CD8-positive, alpha-beta memory T cell (primary cell): Measurements from ENCODE around the gene BTBD2. TPM values are rescaled to one million over a fixed set of nuclear protein-coding genes. Genes with fewer than 3 reads are reported as not detected.
"Not testable (repeated sequence)": the region's sequence is repeated elsewhere in the genome, so short reads cannot be mapped to it uniquely, and the experiment has no call there.

Source experiments
- CTCF ChIA-PET: fragments of 350-600 bp; sonication (Branson Sonifier 250); formaldehyde crosslinking; loops from one replicate; lab custom pipeline; 2021; ENCODE audit warnings: antibody characterized with exemption; lab: Charles Lee
- POLR2A ChIA-PET: fragments of 350-600 bp; sonication (Branson Sonifier 250); formaldehyde crosslinking; loops from one replicate; lab custom pipeline; 2021; ENCODE audit warnings: antibody characterized with exemption; lab: Charles Lee
- DNase-seq, 5 donors: peaks; one replicate each; pipeline versions ENCODE4 v3.0.0 to v3.0.0-alpha.2; 2020 to 2022; ENCODE audit warnings: mixed read lengths in 1 of 5
- H3K27ac ChIP-seq: one replicate; pipeline ENCODE4 v1.7.0; 2013; ENCODE audit warnings: low read depth, mild to moderate bottlenecking, low read length, moderate library complexity
- H3K27me3 ChIP-seq: 2 replicates; pipeline ENCODE4 v1.7.0; 2013; ENCODE audit warnings: low read length, mild to moderate bottlenecking; ENCODE audit not compliant: insufficient read depth, poor library complexity, severe bottlenecking
- H3K36me3 ChIP-seq: 2 replicates; pipeline ENCODE4 v1.7.0; 2013; ENCODE audit warnings: mild to moderate bottlenecking, low read length, moderate library complexity; ENCODE audit not compliant: insufficient read depth
- H3K4me1 ChIP-seq: 2 replicates; pipeline ENCODE4 v1.7.0; 2013; ENCODE audit warnings: mild to moderate bottlenecking, low read length, moderate library complexity; ENCODE audit not compliant: insufficient read depth
- H3K4me3 ChIP-seq: 2 replicates; pipeline ENCODE4 v1.7.0; 2013; ENCODE audit warnings: mild to moderate bottlenecking, low read length
- H3K9me3 ChIP-seq: 2 replicates; pipeline ENCODE4 v1.7.0; 2013; ENCODE audit warnings: mild to moderate bottlenecking, low read length
- H3K27ac Mint-ChIP-seq, 8 donors: one replicate each; pipeline ENCODE4 v1.8.0; 2020 to 2021; ENCODE audit warnings: mixed read lengths in 8 of 8, mild to moderate bottlenecking in 6 of 8, inconsistent platforms in 3 of 8, moderate library complexity in 3 of 8
- H3K27me3 Mint-ChIP-seq, 2 donors: one replicate each; pipeline ENCODE4 v1.8.0; 2020 to 2021; ENCODE audit warnings: mixed read lengths in 2 of 2, mild to moderate bottlenecking in 1 of 2, moderate library complexity in 1 of 2
- H3K36me3 Mint-ChIP-seq, 3 donors: one replicate each; pipeline ENCODE4 v1.8.0; 2020 to 2021; ENCODE audit warnings: mixed read lengths in 3 of 3, inconsistent platforms in 1 of 3, mild to moderate bottlenecking in 1 of 3
- H3K4me1 Mint-ChIP-seq, 3 donors: one replicate each; pipeline ENCODE4 v1.8.0; 2020 to 2021; ENCODE audit warnings: mixed read lengths in 3 of 3, inconsistent platforms in 1 of 3, mild to moderate bottlenecking in 1 of 3
- H3K4me3 Mint-ChIP-seq, 7 donors: one replicate each; pipeline ENCODE4 v1.8.0; 2020 to 2021; ENCODE audit warnings: mixed read lengths in 7 of 7, mild to moderate bottlenecking in 6 of 7, moderate library complexity in 4 of 7, inconsistent platforms in 2 of 7
- H3K9me3 Mint-ChIP-seq, 5 donors: one replicate each; pipeline ENCODE4 v1.8.0; 2020 to 2022; ENCODE audit warnings: mixed read lengths in 5 of 5, mild to moderate bottlenecking in 3 of 5, moderate library complexity in 2 of 5, inconsistent platforms in 1 of 5
- polyA plus RNA-seq: library from polyadenylated mRNA; unstranded; fragments of 300-500 nt; fragmentation: Illumina TruSeq; gene quantifications from one replicate; pipeline ENCODE4 v1.2.3, GENCODE V29; 2021
- total RNA-seq, 2 experiments: library from RNA; stranded (reverse); gene quantifications; one replicate each; pipeline ENCODE4 v1.2.3, GENCODE V29; 2021

BTBD2 gene
- total and polyA plus RNA-seq, 3 experiments from 2014 or later: 5.3 to 22.5 (median 18.6) TPM

DNA sequence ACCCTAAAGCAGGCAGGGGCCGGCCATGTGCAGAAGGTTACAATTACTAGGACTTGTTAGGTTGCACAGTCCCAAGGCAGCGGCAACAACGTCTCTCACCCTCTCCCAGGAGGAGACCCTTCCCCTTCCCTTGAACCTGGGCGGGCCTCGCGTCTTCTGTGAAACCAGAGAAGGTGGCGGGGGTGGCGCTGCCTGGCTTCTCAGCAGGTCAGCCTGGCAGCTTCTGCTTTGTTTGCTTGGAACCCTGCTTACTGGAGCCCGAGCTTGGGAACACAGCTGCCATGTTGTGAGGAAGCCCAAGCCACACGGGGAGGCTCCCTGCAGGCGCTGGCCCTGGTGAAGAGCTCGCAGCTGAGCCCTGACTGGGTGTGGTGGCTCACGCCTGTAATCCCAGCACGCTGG is 20.1 kb upstream of the BTBD2 start:
- no peak for DNase-seq
- H3K27me3 ChIP-seq: no peaks in the 10 kb centered on the region
- H3K9me3 ChIP-seq: no peaks in the 10 kb centered on the region
- H3K27ac ChIP-seq: no peak overlapping the region
- H3K4me3 ChIP-seq: no peak overlapping the region
- Mint-ChIP-seq H3K36me3 (peaks cover 0 to 23% (median 0%) of the 10 kb centered on the region in 3 donors), H3K4me1 (peaks cover 18 to 24% (median 22%) of the 10 kb centered on the region in 3 donors), H3K27ac (peak overlapping the region in 2 of 8 donors; percentile 52 to 75), H3K27me3 (no peaks in the 10 kb centered on the region), H3K9me3 (peaks cover 0 to 2% (median 0%) of the 10 kb centered on the region in 5 donors), H3K4me3 (no peak overlapping the region)
- ChIA-PET CTCF (interaction anchor here (0.6 kb wide), 1 partner anchor 13 kb away, joined by 3 read pairs; no protein-coding TSS in a partner anchor), POLR2A (interaction anchor here (1.2 kb wide), 1 partner anchor 14 kb away, joined by 6 read pairs; no protein-coding TSS in a partner anchor)
- peaks cover 10% of the 10 kb centered on the region for H3K36me3 ChIP-seq
- H3K4me1 ChIP-seq: peaks cover 32% of the 10 kb centered on the region

DNA sequence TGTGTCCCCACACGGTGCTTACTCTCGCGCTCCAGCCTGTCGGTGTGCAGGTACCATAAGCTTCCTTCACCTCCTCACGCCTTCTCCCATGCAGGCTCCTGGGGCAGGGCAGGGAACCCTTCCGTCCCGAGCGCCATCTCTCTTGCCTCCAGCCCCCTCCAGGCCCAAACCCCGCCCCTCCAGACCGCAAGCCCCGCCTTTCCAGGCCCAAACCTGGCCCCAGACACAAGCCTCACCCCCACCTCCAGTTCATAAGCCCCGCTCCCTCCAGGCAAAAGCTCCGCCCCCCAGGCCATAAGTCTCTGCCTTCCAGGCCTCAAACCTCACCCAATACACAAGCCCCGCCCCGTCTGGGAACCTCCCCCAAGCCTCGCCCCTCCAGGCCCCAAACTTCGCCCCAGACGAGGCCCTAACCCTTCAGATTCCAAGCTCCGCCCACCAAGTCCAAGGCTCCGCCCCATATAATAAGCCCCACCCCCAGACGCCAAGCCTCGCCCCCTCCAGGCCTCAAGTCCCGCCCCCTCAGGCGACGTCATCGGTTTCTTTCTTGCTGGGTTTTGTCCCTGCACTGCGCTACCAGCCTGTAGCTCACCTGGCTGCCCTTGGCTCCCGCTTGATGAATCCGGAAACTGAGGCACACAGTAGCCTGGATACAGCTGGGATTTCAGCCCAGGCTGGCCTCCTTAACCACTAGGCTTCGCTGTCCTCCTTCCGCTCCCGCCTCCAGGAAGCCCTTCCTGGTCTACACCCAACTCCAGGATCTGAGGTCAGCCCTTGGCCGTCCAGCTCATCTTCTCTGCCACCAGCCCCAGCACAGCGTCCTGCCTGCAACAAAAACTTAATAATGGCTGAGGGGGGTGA is 19.4 kb upstream of the BTBD2 start:
- peaks cover 4% of the 10 kb centered on the region for H3K36me3 ChIP-seq
- H3K27me3 Mint-ChIP-seq: no peaks in the 10 kb centered on the region
- H3K9me3 Mint-ChIP-seq: peaks cover 0 to 2% (median 0%) of the 10 kb centered on the region in 5 donors
- peak overlapping the region in 2 of 7 donors; percentile 8 to 50 for H3K4me3 Mint-ChIP-seq
- peaks cover 0 to 19% (median 0%) of the 10 kb centered on the region in 3 donors for H3K36me3 Mint-ChIP-seq
- POLR2A ChIA-PET: interaction anchor here (1.2 kb wide), 1 partner anchor 15 kb away, joined by 6 read pairs; no protein-coding TSS in a partner anchor
- H3K27ac Mint-ChIP-seq: peak overlapping the region in 4 of 8 donors; percentile 52 to 79 (median 64)
- peaks cover 28% of the 10 kb centered on the region for H3K4me1 ChIP-seq
- H3K27me3 ChIP-seq: no peaks in the 10 kb centered on the region
- peak; percentile 42 to 72 (median 58) for DNase-seq
- no peaks in the 10 kb centered on the region for H3K9me3 ChIP-seq
- no peak overlapping the region for H3K27ac ChIP-seq
- CTCF ChIA-PET: interaction anchor here (0.6 to 0.7 kb wide), 2 partner anchors 10 to 13 kb away, joined by 3 read pairs; no protein-coding TSS in a partner anchor
- H3K4me1 Mint-ChIP-seq: peaks cover 18 to 24% (median 22%) of the 10 kb centered on the region in 3 donors
- no peak overlapping the region for H3K4me3 ChIP-seq

DNA sequence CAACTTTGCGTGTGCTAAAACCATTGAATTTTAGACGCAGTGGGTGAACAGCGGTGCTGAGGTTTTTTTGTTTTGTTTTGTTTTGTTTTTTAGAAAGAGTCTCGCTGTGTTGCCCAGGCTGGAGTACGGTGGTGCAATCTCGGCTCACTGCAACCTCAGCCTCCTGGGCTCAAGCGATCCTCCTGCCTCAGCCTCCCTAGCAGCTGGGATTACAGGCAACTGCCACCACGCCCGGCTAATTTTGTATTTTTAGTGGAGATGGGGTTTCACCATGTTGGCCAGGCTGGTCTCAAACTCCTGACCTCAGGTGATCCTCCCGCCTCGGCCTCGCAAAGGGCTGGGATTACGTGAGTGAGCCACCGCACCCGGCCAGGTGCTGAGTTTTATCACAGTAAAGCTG is 18.7 kb upstream of the BTBD2 start:
- not testable (repeated sequence) for H3K27ac Mint-ChIP-seq, H3K27ac ChIP-seq
- POLR2A ChIA-PET: interaction anchor here (0.6 to 1.2 kb wide), 2 partner anchors 16 to 160 kb away, joined by 6 to 11 read pairs; no protein-coding TSS in a partner anchor

DNA sequence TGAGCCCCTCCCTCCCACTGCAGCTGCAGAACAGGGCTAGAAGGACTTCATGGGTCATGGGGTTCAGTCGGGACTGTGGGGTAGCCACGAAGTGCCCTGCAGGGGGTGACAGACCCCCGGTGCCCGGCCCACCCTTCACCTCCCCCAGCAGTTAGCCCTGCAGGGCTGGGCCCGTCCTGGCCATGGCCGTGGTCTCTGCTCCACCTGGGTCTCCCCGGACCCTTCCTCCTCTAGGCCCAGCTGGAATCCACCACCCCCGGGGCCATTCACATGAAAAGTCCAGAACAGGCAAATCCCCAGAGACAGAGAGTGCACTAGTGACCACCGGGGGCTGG is 18.3 kb upstream of the BTBD2 start:
- H3K9me3 ChIP-seq: no peaks in the 10 kb centered on the region
- H3K4me3 ChIP-seq: no peak overlapping the region
- no peak overlapping the region for H3K4me3 Mint-ChIP-seq
- H3K27me3 ChIP-seq: no peaks in the 10 kb centered on the region
- CTCF ChIA-PET: interaction anchor here (0.7 to 1.1 kb wide), 2 partner anchors 14 to 27 kb away, joined by 3 read pairs; no protein-coding TSS in a partner anchor
- peak overlapping the region in 1 of 8 donors; percentile 43 for H3K27ac Mint-ChIP-seq
- peaks cover 0 to 10% (median 0%) of the 10 kb centered on the region in 3 donors for H3K36me3 Mint-ChIP-seq
- POLR2A ChIA-PET: interaction anchor here (0.6 kb wide), 2 partner anchors 12 to 159 kb away, joined by 3 to 11 read pairs; no protein-coding TSS in a partner anchor
- H3K4me1 ChIP-seq: peaks cover 28% of the 10 kb centered on the region
- no peaks in the 10 kb centered on the region for H3K27me3 Mint-ChIP-seq
- no peak for DNase-seq
- H3K4me1 Mint-ChIP-seq: peaks cover 18 to 24% (median 22%) of the 10 kb centered on the region in 3 donors
- H3K27ac ChIP-seq: no peak overlapping the region
- H3K36me3 ChIP-seq: peaks cover 3% of the 10 kb centered on the region
- H3K9me3 Mint-ChIP-seq: peaks cover 0 to 2% (median 0%) of the 10 kb centered on the region in 5 donors

More for the DNA sequence above, 18.7 kb upstream of the BTBD2 start:
- DNase-seq, H3K9me3 Mint-ChIP-seq, H3K27me3 ChIP-seq, H3K9me3 ChIP-seq, H3K4me3 ChIP-seq, H3K4me3 Mint-ChIP-seq, H3K36me3 ChIP-seq, H3K27me3 Mint-ChIP-seq: not testable (repeated sequence)
- CTCF ChIA-PET: interaction anchor here (0.7 to 1.1 kb wide), 3 partner anchors 11 to 27 kb away, joined by 3 read pairs; no protein-coding TSS in a partner anchor
- Mint-ChIP-seq H3K4me1 (peaks cover 18 to 24% (median 22%) of the 10 kb centered on the region in 3 donors), H3K36me3 (peaks cover 0 to 15% (median 0%) of the 10 kb centered on the region in 3 donors)
- H3K4me1 ChIP-seq: peaks cover 28% of the 10 kb centered on the region

DNA sequence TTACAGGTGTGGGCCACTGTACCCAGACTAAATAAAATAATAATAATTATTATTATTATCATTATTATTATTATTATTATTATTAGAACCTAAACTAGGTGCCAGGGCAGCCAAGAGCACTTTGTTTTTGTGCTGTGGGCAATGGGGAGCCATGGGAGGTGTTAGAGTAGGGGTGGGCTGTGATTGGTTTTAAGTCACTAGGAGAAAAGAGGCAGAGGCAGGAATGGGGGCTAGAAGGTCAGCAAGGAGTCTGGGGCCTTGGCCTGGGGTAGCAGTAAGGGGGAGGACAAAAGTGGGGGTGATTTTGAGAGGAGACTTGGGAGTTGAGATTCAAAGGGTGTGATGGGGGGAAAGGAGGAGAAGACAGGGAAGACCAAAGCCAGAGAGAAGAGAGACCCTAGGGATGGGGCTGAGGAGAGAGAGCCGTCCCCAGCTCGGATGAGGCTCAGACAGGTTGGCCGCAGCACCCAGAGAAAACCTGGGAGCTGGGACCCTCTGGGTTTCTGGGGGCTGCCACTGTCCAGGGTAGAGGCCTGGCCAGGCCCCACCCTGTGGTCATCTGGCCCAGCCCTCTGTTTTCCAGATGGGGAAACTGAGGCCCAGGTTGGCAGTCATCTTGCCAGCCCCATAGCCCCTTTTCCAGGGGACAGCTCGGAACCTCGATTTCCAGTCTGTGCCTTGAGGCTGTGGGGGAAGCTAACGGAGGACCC is 17.8 kb upstream of the BTBD2 start:
- Mint-ChIP-seq H3K27me3 (no peaks in the 10 kb centered on the region), H3K4me3 (peak overlapping the region in 3 of 7 donors; percentile 3 to 51 (median 32)), H3K4me1 (peaks cover 18 to 24% (median 22%) of the 10 kb centered on the region in 3 donors), H3K36me3 (peaks cover 0 to 7% (median 0%) of the 10 kb centered on the region in 3 donors), H3K27ac (peak overlapping the region in 3 of 8 donors; percentile 45 to 97 (median 84)), H3K9me3 (peaks cover 0 to 2% (median 0%) of the 10 kb centered on the region in 5 donors)
- Histone ChIP-seq H3K9me3 (no peaks in the 10 kb centered on the region), H3K36me3 (peaks cover 3% of the 10 kb centered on the region), H3K4me3 (no peak overlapping the region), H3K27ac (no peak overlapping the region), H3K27me3 (no peaks in the 10 kb centered on the region), H3K4me1 (peaks cover 28% of the 10 kb centered on the region)
- no peak for DNase-seq
- POLR2A ChIA-PET: interaction anchor here (0.6 to 1.5 kb wide), 2 partner anchors 12 to 19 kb away, joined by 3 to 4 read pairs; no protein-coding TSS in a partner anchor
- CTCF ChIA-PET: interaction anchor here (0.7 to 1.1 kb wide), 3 partner anchors 14 to 26 kb away, joined by 3 read pairs; no protein-coding TSS in a partner anchor

DNA sequence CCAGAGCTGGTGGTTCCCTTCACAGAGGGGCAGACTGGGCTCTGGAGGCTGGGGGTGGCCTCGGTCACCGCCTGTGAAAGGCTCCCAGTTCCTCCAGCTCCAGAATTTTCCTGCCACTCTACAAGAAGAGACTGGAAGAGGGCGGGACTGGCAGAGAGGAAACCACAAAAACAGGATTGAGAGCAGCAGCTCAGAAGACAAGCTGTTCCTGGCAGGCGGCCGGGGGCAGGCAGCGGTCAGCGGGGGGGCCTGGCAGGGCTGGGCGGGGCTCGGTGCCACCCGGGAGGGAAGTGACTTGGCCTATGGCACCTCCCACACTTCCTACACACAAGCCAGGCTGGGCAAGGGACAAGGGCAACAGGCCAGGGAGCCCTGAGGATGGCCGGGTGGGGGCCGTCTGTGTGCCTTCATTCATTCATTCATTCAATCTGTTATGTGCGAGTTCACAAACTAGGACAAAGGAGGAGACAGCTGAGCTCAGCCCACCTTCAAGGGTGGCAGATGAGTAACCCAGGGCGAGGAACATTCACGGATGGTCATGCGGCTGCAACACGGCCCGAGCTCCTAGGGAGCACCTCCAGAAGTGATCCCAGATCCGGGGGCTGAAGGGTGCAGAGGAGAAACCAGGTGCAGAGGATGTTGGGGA is 16.9 kb upstream of the BTBD2 start:
- Mint-ChIP-seq H3K4me3 (peak overlapping the region; percentile 30 to 82 (median 61)), H3K36me3 (peaks cover 0 to 2% (median 0%) of the 10 kb centered on the region in 3 donors), H3K9me3 (peaks cover 0 to 2% (median 0%) of the 10 kb centered on the region in 5 donors), H3K27ac (peak overlapping the region; percentile 61 to 97 (median 78)), H3K4me1 (peaks cover 18 to 24% (median 22%) of the 10 kb centered on the region in 3 donors), H3K27me3 (no peaks in the 10 kb centered on the region)
- CTCF ChIA-PET: interaction anchor here (1.0 to 1.8 kb wide), 3 partner anchors 13 to 61 kb away, joined by 3 to 9 read pairs (median 4); no protein-coding TSS in a partner anchor
- Histone ChIP-seq H3K36me3 (peaks cover under 1% of the 10 kb centered on the region), H3K27me3 (no peaks in the 10 kb centered on the region), H3K4me1 (peaks cover 28% of the 10 kb centered on the region), H3K4me3 (peak overlapping the region; percentile 44), H3K27ac (no peak overlapping the region), H3K9me3 (no peaks in the 10 kb centered on the region)
- POLR2A ChIA-PET: interaction anchor here (0.6 to 1.5 kb wide), 3 partner anchors 10 to 109 kb away, joined by 4 to 6 read pairs (median 4); no protein-coding TSS in a partner anchor
- peak in 2 of 5 donors; percentile 38 to 47 for DNase-seq

DNA sequence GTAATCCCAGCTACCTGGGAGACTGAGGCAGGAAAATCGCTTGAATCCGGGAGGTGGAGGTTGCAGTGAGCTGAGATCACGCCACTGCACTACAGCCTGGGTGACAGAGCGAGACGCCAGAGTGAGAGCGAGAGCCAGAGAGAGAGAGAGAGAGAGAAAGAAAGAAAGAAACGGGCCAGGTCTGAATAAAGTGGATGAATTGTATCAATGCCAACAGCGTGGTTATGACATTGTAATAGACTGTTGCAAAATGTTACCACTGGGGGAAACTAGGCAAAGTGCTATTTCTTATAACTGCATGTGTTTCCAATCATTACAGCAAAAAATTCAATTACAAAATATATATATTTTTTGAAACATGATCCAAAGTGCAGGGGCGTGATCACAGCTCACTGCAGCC is 11.8 kb upstream of the BTBD2 start:
- Histone ChIP-seq H3K4me1 (peaks cover 7% of the 10 kb centered on the region), H3K4me3 (no peak overlapping the region), H3K27me3 (no peaks in the 10 kb centered on the region), H3K9me3 (no peaks in the 10 kb centered on the region), H3K27ac (no peak overlapping the region), H3K36me3 (no peaks in the 10 kb centered on the region)
- Mint-ChIP-seq H3K27me3 (no peaks in the 10 kb centered on the region), H3K27ac (no peak overlapping the region), H3K4me1 (peaks cover 6 to 7% (median 7%) of the 10 kb centered on the region in 3 donors), H3K36me3 (no peaks in the 10 kb centered on the region), H3K9me3 (no peaks in the 10 kb centered on the region), H3K4me3 (peak overlapping the region in 1 of 7 donors; percentile 26)
- CTCF ChIA-PET: no interaction called here
- POLR2A ChIA-PET: no interaction called here
- DNase-seq: no peak
